Trophoblast cell (in vitro differentiated cells and primary cell): ENCODE measurements around the gene BORCS6.

Experiments
- DNase-seq, 2 donors: peaks; one replicate each; pipeline ENCODE4 v3.0.0-alpha.2; 2016
- H2AFZ ChIP-seq: 2 replicates; pipeline ENCODE4 v1.6.1; 2013; ENCODE audit warnings: low read length, moderate library complexity, mild to moderate bottlenecking; ENCODE audit not compliant: insufficient read depth, poor library complexity
- H2AK5ac ChIP-seq: 2 replicates; pipeline ENCODE4 v1.6.1; 2013; ENCODE audit warnings: mild to moderate bottlenecking, low read length
- H2BK120ac ChIP-seq: 2 replicates; pipeline ENCODE4 v1.6.1; 2013; ENCODE audit warnings: low read length, mild to moderate bottlenecking, moderate library complexity; ENCODE audit not compliant: insufficient read depth, poor library complexity
- H2BK12ac ChIP-seq: 2 replicates; pipeline ENCODE4 v1.6.1; 2013; ENCODE audit warnings: mild to moderate bottlenecking, low read length, moderate library complexity
- H2BK5ac ChIP-seq: 2 replicates; pipeline ENCODE4 v1.6.1; 2013; ENCODE audit warnings: low read length, low read depth, moderate library complexity, mild to moderate bottlenecking; ENCODE audit not compliant: poor library complexity
- H3K14ac ChIP-seq: 2 replicates; pipeline ENCODE4 v1.6.1; 2013; ENCODE audit warnings: mild to moderate bottlenecking, low read length
- H3K18ac ChIP-seq: 2 replicates; pipeline ENCODE4 v1.6.1; 2013; ENCODE audit warnings: mild to moderate bottlenecking, low read length
- H3K23ac ChIP-seq: 2 replicates; pipeline ENCODE4 v1.6.1; 2013; ENCODE audit warnings: low read length
- H3K27ac ChIP-seq: 2 replicates; pipeline ENCODE4 v1.5.1; 2013; ENCODE audit warnings: low read depth, mild to moderate bottlenecking, inconsistent platforms, low read length, moderate library complexity
- H3K27me3 ChIP-seq: 2 replicates; pipeline ENCODE4 v1.6.1; 2013; ENCODE audit warnings: inconsistent platforms, mild to moderate bottlenecking, low read length, moderate library complexity; ENCODE audit not compliant: insufficient read depth
- H3K36me3 ChIP-seq, 2 experiments: 1 replicate in 1 of 2; 2 replicates in 1 of 2; pipeline ENCODE4 v1.6.1; 2013; ENCODE audit warnings: low read length in 2 of 2, mild to moderate bottlenecking in 2 of 2, moderate library complexity in 1 of 2; ENCODE audit not compliant: insufficient read depth in 2 of 2, control insufficient read depth in 1 of 2
- H3K4ac ChIP-seq: 2 replicates; pipeline ENCODE4 v1.6.1; 2013; ENCODE audit warnings: low read depth, mild to moderate bottlenecking, low read length, moderate library complexity
- H3K4me1 ChIP-seq, 2 experiments: 1 replicate in 1 of 2; 2 replicates in 1 of 2; pipeline ENCODE4 v1.6.1; 2013; ENCODE audit warnings: low read length in 2 of 2, mild to moderate bottlenecking in 2 of 2, moderate library complexity in 1 of 2; ENCODE audit not compliant: insufficient read depth in 2 of 2, control insufficient read depth in 1 of 2
- H3K4me2 ChIP-seq: 2 replicates; pipeline ENCODE4 v1.6.1; 2013; ENCODE audit warnings: inconsistent platforms, mild to moderate bottlenecking, low read length, moderate library complexity
- H3K4me3 ChIP-seq: 2 replicates; pipeline ENCODE4 v1.5.1; 2013; ENCODE audit warnings: mild to moderate bottlenecking, low read depth, low read length, inconsistent platforms
- H3K79me1 ChIP-seq: one replicate; pipeline ENCODE4 v1.6.1; 2013; ENCODE audit warnings: low read length
- H3K79me2 ChIP-seq: 2 replicates; pipeline ENCODE4 v1.6.1; 2013; ENCODE audit warnings: low read length, mild to moderate bottlenecking; ENCODE audit not compliant: control insufficient read depth, insufficient read depth, poor library complexity
- H3K9ac ChIP-seq: 2 replicates; pipeline ENCODE4 v1.6.1; 2013; ENCODE audit warnings: mild to moderate bottlenecking, low read length
- H3K9me3 ChIP-seq: 2 replicates; pipeline ENCODE4 v1.6.1; 2013; ENCODE audit warnings: low read depth, mild to moderate bottlenecking, control low read depth, inconsistent platforms, low read length; ENCODE audit not compliant: insufficient read depth
- H4K12ac ChIP-seq: 2 replicates; pipeline ENCODE4 v1.6.1; 2013; ENCODE audit warnings: low read depth, mild to moderate bottlenecking, low read length, moderate library complexity
- H4K8ac ChIP-seq: 2 replicates; pipeline ENCODE4 v1.6.1; 2013; ENCODE audit warnings: low read depth, mild to moderate bottlenecking, low read length, moderate library complexity
- H4K91ac ChIP-seq: one replicate; pipeline ENCODE4 v1.6.1; 2013; ENCODE audit warnings: low read depth, mild to moderate bottlenecking, low read length, moderate library complexity
- WGBS: extraction: QIAGEN DNeasy Blood & Tissue Kit; methylation state at CpG from one replicate; pipeline ENCODE4 v1.1.7; 2013; ENCODE audit warnings: missing lambda C conversion rate; ENCODE audit not compliant: insufficient read length, insufficient coverage; ENCODE audit errors: extremely low coverage; 5-methylcytosine and 5-hydroxymethylcytosine counted together

Gene BORCS6

DNA sequence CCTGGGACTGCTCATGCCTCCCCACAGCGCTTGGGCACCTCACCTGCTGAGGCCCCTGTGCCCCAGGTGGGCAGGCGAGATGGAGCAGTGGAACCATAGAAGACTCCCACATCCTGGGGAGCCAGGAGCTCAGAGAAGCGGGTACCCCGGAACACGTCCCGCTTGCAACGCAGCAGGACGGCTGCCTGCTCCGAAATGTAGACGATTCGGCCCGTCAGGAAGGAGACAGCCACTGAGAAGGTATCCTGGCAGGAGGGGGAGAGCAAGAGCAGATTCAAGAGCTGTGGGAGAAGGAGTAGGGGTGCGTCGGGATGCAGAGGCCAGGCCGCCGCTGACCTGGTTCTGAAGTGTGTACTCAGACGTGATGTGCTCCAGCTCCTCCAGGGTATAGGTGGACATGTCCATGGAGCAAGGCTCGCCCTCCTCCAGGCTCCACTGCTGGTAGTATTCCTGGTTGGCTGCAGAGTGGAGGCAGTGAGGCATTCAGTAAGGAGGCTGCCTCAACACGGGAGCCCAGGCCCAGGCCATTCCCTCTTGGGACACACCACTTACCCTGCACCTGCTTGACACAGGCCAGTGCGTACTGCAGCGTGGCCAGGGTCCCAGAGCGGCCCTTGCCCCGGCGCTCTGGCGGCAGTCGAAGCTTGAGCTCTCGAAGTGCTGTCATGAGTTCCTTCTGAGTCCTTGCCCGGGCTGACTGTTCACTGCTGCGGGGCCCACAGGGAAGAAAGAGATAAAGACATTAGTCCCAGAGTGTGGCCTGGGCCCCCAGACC is 40.4 kb downstream of the BORCS6 start:
- no peak overlapping the region for H3K9ac ChIP-seq
- no peak overlapping the region for H3K23ac ChIP-seq
- peaks cover 9% of the 10 kb centered on the region for H3K79me1 ChIP-seq
- no CpG with 5 or more reads among the region's 29 CpGs for WGBS
- peaks cover 42 to 49% of the 10 kb centered on the region in 2 experiments for H3K36me3 ChIP-seq
- peaks cover 14 to 23% of the 10 kb centered on the region in 2 experiments for H3K4me1 ChIP-seq
- H2AK5ac ChIP-seq, result no peak overlapping the region
- no peaks in the 10 kb centered on the region for H3K27me3 ChIP-seq
- H3K14ac ChIP-seq, result no peak overlapping the region
- H3K4ac ChIP-seq, result no peak overlapping the region
- no peak overlapping the region for H3K27ac ChIP-seq
- H4K91ac ChIP-seq, result no peak overlapping the region
- no peak overlapping the region for H3K4me3 ChIP-seq
- no peak overlapping the region for H2BK120ac ChIP-seq
- H2BK5ac ChIP-seq, result no peak overlapping the region
- no peak overlapping the region for H3K4me2 ChIP-seq
- H2AFZ ChIP-seq, result no peak overlapping the region
- no peak for DNase-seq
- H4K12ac ChIP-seq, result no peak overlapping the region
- no peak overlapping the region for H4K8ac ChIP-seq
- H3K79me2 ChIP-seq, result peaks cover 2% of the 10 kb centered on the region
- no peak overlapping the region for H2BK12ac ChIP-seq
- H3K18ac ChIP-seq, result no peak overlapping the region
- no peaks in the 10 kb centered on the region for H3K9me3 ChIP-seq

GRCh38 chr17:8148560-8148959 is 41.4 kb downstream of the BORCS6 start:
- Histone ChIP-seq H4K12ac (no peak overlapping the region), H3K9ac (no peak overlapping the region), H3K4me1 (peaks cover 8 to 16% of the 10 kb centered on the region in 2 experiments), H2BK5ac (no peak overlapping the region), H4K91ac (no peak overlapping the region), H3K79me1 (peaks cover 5% of the 10 kb centered on the region), H3K4me2 (no peak overlapping the region), H2AK5ac (no peak overlapping the region), H3K4ac (no peak overlapping the region), H2AFZ (no peak overlapping the region), H2BK12ac (no peak overlapping the region), H3K27ac (no peak overlapping the region), H3K9me3 (no peaks in the 10 kb centered on the region), H3K79me2 (peaks cover 2% of the 10 kb centered on the region), H3K14ac (no peak overlapping the region), H3K36me3 (peaks cover 52 to 60% of the 10 kb centered on the region in 2 experiments), H3K4me3 (no peak overlapping the region), H3K23ac (no peak overlapping the region), H2BK120ac (no peak overlapping the region), H3K18ac (no peak overlapping the region), H4K8ac (no peak overlapping the region), H3K27me3 (no peaks in the 10 kb centered on the region)
- DNase-seq, result no peak
- no CpG with 5 or more reads among the region's 13 CpGs for WGBS

DNA sequence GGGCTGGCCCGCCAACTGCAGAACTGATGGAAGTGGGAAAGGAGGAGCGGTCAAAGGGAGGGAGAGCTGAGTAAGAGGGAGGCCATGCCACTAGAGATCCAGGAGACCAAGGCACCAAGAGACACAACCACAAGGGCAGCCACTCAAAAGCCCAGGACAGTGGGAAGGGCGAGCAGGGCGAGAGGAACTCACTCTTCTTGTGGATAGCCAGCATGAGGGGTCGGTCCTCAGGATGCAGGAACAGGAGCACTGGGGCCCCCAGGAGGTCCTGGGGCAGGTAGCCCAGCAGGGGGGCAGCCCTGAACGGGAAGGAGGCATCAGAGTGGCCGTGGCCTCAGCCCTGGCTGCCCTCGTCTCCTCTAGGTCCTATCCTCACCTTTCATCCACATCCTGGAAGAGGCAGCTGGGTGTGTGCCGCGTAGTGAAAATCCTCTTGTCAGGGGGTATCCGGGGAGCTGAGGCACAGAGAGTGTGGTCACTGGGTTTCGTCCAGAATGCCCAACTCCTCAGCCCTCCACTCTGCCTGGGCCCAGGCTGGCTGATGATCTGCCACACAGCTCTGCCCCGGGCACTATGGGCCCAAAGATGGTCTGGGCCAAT is 42.1 kb downstream of the BORCS6 start:
- no peak overlapping the region for H2BK120ac ChIP-seq
- H3K23ac ChIP-seq, result no peak overlapping the region
- H2BK5ac ChIP-seq, result no peak overlapping the region
- no peak overlapping the region for H3K9ac ChIP-seq
- H4K8ac ChIP-seq, result no peak overlapping the region
- peaks cover 2% of the 10 kb centered on the region for H3K79me2 ChIP-seq
- H3K27me3 ChIP-seq, result no peaks in the 10 kb centered on the region
- H4K12ac ChIP-seq, result no peak overlapping the region
- no peak overlapping the region for H4K91ac ChIP-seq
- peaks cover 8 to 16% of the 10 kb centered on the region in 2 experiments for H3K4me1 ChIP-seq
- no peak overlapping the region for H3K4me2 ChIP-seq
- H2BK12ac ChIP-seq, result no peak overlapping the region
- peaks cover 52 to 60% of the 10 kb centered on the region in 2 experiments for H3K36me3 ChIP-seq
- no peak overlapping the region for H2AFZ ChIP-seq
- no peak overlapping the region for H3K27ac ChIP-seq
- WGBS, result no CpG with 5 or more reads among the region's 13 CpGs
- H3K18ac ChIP-seq, result no peak overlapping the region
- no peak overlapping the region for H3K14ac ChIP-seq
- H3K4me3 ChIP-seq, result no peak overlapping the region
- no peak overlapping the region for H2AK5ac ChIP-seq
- peaks cover 5% of the 10 kb centered on the region for H3K79me1 ChIP-seq
- DNase-seq, result no peak
- H3K4ac ChIP-seq, result no peak overlapping the region
- no peaks in the 10 kb centered on the region for H3K9me3 ChIP-seq

DNA sequence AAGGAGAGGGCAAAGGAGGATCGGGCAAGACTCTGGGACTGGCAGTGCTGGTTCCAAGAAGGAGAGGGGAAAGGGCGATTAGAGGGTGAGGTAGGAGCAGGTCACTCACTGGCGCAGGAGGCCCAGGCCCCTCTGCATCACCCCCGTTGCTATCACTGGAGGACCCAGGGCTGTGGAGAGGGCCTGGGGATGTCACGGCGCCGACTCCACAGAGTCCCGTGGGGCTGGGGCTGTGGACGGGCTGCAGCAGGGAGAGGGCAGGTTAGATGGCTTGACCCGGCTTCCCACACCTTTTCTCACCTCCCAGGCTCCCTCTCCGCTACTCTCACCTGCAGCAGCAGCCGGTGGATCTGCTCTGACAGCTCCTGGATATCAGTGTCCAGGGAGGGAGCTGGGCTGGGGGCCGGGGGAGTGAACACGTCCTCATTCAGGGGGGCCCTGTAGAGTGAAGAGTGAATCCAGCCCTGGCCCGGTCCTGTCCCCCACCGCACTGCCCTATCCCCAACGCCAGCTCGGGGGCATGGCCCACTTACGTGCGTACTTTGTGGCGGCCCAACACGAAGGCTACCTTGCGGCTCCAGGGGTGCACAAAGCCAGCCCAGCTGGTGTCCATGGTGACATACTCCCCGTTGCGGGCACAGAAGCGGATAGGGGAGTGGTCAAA is 42.7 kb downstream of the BORCS6 start:
- H3K4me1 ChIP-seq, result peaks cover 5 to 13% of the 10 kb centered on the region in 2 experiments
- DNase-seq, result no peak
- no peak overlapping the region for H2BK12ac ChIP-seq
- no CpG with 5 or more reads among the region's 26 CpGs for WGBS
- H3K4ac ChIP-seq, result no peak overlapping the region
- H4K91ac ChIP-seq, result no peak overlapping the region
- H3K18ac ChIP-seq, result no peak overlapping the region
- H3K79me1 ChIP-seq, result peaks cover 5% of the 10 kb centered on the region
- peaks cover 58 to 66% of the 10 kb centered on the region in 2 experiments for H3K36me3 ChIP-seq
- no peak overlapping the region for H3K9ac ChIP-seq
- no peak overlapping the region for H4K12ac ChIP-seq
- no peak overlapping the region for H2AFZ ChIP-seq
- H3K23ac ChIP-seq, result no peak overlapping the region
- H3K27ac ChIP-seq, result no peak overlapping the region
- no peaks in the 10 kb centered on the region for H3K27me3 ChIP-seq
- H2BK5ac ChIP-seq, result no peak overlapping the region
- no peak overlapping the region for H3K14ac ChIP-seq
- H3K79me2 ChIP-seq, result peaks cover 2% of the 10 kb centered on the region
- H2AK5ac ChIP-seq, result no peak overlapping the region
- no peaks in the 10 kb centered on the region for H3K9me3 ChIP-seq
- no peak overlapping the region for H4K8ac ChIP-seq
- H2BK120ac ChIP-seq, result no peak overlapping the region
- H3K4me2 ChIP-seq, result no peak overlapping the region
- H3K4me3 ChIP-seq, result no peak overlapping the region
